Nucleus accumbens (tissue), 56 donors: ENCODE measurements around the gene SYNDIG1L.

Experiments
- DNase-seq, 56 donors: peaks; one replicate each; lab custom pipeline; 2025; lab: John Stamatoyannopoulos, UW

SYNDIG1L gene

DNA sequence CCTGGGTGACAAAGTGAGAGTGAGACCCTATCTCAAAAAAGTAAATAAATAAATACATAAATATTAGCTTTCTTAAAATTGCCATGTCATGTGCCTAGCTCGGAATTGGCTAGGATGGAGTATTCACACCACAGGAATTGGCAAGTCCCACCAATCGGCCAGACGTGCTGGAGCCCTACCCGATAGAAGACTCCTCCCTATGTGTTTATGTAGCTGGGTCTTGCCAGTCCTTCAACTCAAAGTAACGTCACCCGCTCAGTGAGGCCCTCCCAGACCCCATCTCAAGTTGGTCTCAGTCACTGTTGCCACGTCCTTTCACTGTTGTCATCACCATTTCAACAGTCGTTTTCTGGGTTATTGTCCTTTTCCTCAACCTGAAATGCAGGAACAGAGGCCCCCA lies 57.6 kb downstream of the SYNDIG1L start:
- no peak for DNase-seq

DNA sequence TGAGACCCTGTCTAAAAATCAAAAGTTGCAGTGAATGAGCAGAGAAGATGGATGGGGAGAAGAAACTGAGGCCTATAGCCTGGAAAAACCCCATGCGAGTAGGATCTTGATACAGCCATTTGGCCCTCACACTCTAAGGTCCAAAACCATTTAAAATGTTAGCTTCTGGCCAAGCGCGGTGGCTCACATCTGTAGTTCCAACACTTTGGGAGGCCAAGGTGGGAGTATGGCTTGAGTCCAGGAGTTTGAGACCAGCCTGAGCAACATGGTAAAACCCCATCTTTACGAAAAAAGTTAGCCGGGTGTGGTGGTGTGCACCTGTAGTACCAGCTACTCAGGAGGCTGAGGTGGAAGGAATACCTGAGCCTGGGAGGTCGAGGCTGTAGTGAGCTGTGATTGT lies 58.0 kb downstream of the SYNDIG1L start:
- DNase-seq: no peak

GRCh38 chr14:74364271-74364880 lies 61.6 kb downstream of the SYNDIG1L start:
- peak in 6 of 56 donors; percentile 6 to 15 (median 8) for DNase-seq

- peak in 52 of 56 donors; percentile 2 to 89 (median 48) for DNase-seq
These were observed 63.6 kb downstream of the SYNDIG1L start for GRCh38 chr14:74362361-74362915.

DNA sequence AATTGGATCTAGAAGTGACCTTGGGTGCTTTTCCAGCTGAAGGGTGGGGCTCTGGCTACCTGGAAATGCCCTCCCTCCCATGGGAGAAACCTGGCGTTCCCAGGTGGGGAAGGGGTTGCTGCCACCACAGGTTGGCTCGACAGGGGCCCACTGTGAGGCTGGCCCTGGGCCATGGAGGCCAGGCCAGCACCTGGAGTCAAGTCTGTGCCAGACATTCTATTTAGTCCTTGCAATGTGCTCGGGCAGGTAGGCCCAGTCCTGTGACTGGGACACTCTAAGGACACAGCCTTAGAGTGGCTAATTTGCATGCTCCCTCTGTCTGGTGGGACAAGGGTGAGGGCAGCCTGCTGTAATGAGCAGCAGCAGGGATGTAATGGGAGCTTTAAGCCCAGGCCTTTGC lies 65.8 kb downstream of the SYNDIG1L start:
- no peak for DNase-seq

- no peak for DNase-seq
These were observed 67.7 kb downstream of the SYNDIG1L start for GRCh38 chr14:74358176-74358829.

DNA sequence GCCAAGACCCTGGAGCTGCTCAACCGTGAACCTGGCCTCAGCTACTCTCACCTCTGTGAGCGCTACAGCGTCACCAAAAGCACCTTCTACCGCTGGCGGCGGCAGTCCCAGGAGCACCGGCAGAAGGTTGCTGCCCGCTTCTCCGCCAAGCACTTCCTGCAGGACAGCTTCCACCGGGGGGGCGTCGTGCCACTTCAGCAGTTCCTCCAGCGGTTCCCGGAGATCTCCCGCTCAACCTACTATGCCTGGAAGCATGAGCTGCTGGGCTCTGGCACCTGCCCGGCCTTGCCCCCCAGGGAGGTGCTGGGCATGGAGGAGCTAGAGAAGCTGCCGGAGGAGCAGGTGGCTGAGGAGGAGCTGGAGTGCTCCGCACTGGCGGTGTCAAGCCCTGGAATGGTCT lies 68.4 kb downstream of the SYNDIG1L start:
- DNase-seq: no peak

DNA sequence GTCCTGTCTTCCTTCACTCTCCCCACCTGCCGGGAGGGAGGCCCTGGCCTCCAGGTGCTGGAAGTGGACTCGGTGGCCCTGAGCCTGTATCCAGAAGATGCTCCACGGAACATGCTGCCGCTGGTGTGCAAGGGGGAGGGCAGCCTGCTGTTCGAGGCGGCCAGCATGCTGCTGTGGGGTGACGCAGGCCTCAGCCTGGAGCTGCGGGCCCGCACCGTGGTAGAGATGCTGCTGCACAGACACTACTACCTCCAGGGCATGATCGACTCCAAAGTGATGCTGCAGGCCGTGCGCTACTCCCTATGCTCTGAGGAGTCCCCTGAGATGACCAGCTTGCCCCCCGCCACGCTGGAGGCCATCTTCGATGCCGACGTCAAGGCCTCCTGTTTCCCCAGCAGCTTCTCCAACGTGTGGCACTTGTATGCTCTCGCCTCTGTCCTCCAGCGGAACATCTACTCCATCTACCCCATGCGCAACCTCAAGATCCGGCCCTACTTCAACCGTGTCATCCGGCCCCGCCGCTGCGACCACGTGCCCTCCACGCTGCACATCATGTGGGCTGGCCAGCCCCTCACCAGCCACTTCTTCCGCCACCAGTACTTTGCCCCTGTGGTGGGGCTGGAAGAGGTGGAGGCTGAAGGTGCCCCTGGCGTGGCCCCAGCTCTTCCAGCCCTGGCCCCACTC lies 69.0 kb downstream of the SYNDIG1L start:
- DNase-seq: no peak
